ENCODE measurements around the gene CD47.

The CD47 gene

GRCh38 chr3:108090701-108091497 lies at the start of gene CD47:
TSS of gene CD47 (minus strand) at chr3:108091031. CDS start at chr3:108090908, 123 bp downstream.
- no peak for FAIRE-seq

- no peak for FAIRE-seq
Observed at GRCh38 chr3:108137460-108137814, 46.6 kb upstream of the CD47 start.

GRCh38 chr3:108136561-108137459 lies 46.0 kb upstream of the CD47 start:
- FAIRE-seq: no peak

- no peak for FAIRE-seq
Observed at GRCh38 chr3:108134555-108134880, 43.7 kb upstream of the CD47 start.

GRCh38 chr3:108133858-108134554 lies 43.2 kb upstream of the CD47 start:
- no peak for FAIRE-seq

GRCh38 chr3:108133048-108133369 lies 42.2 kb upstream of the CD47 start:
- no peak for FAIRE-seq

GRCh38 chr3:108131475-108132134 lies 40.8 kb upstream of the CD47 start:
- FAIRE-seq: no peak

GRCh38 chr3:108130701-108131474 lies 40.1 kb upstream of the CD47 start:
- FAIRE-seq: no peak

- no peak for FAIRE-seq
Observed at GRCh38 chr3:108130236-108130635, 39.4 kb upstream of the CD47 start.

GRCh38 chr3:108127301-108127988 lies 36.6 kb upstream of the CD47 start:
- no peak for FAIRE-seq

GRCh38 chr3:108126348-108126747 lies 35.5 kb upstream of the CD47 start:
- no peak for FAIRE-seq

GRCh38 chr3:108125550-108126071 lies 34.8 kb upstream of the CD47 start:
- FAIRE-seq: no peak

- no peak for FAIRE-seq
Observed at GRCh38 chr3:108125153-108125543, 34.3 kb upstream of the CD47 start.

- FAIRE-seq: no peak
Observed at GRCh38 chr3:108124337-108125152, 33.7 kb upstream of the CD47 start.

- no peak for FAIRE-seq
Observed at GRCh38 chr3:108123326-108123725, 32.5 kb upstream of the CD47 start.

GRCh38 chr3:108122276-108122675 lies 31.4 kb upstream of the CD47 start:
- no peak for FAIRE-seq

GRCh38 chr3:108119398-108120104 lies 28.7 kb upstream of the CD47 start:
- no peak for FAIRE-seq

GRCh38 chr3:108118038-108118768 lies 27.4 kb upstream of the CD47 start:
- FAIRE-seq: no peak

GRCh38 chr3:108117241-108117775 lies 26.5 kb upstream of the CD47 start:
- no peak for FAIRE-seq

Measured in A204.1 (cell line).